ENCODE results near the gene HIP1. TPM values are rescaled to one million over a fixed set of nuclear protein-coding genes. Genes with fewer than 3 reads are reported as not detected.

The HIP1 gene
- total RNA-seq, 1 experiment from 2014 or later: 43.3 TPM

DNA sequence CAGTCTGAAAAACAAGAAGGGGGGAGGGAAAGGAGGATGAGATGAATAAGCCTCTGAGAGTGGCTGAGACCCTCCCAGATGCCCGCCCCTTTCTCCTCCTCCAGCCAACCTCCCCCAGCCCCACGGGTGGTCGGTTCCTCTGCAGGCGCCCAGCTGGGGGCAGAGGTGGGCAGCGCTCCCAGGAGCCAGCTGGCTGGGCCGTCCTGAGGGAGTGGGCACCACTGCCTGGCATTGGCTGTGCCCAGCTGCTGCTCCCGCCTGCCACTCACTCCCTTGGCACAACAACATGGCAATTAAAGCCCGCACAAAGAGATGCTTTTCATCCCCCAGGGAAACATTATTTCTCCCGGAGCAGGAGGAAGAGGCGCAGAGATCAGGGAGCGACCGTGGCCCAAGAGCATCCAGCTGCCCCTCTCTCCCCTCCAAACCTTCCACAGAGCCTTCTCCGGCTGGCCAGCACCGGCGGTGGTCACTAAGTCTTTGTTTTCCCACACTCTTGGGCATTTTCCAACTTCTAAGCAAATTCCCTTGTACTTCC is 139.4 kb downstream of the HIP1 start:
- Histone ChIP-seq H3K27me3 (ENCODE audit: control insufficient read depth, insufficient read depth, low read length) (no peaks in the 10 kb centered on the region), H3K4me3 (ENCODE audit: low read depth in 2 of 2, low read length in 2 of 2) (no peak overlapping the region), H3K36me3 (ENCODE audit: control insufficient read depth, insufficient read depth, low read length) (no peaks in the 10 kb centered on the region), H3K4me1 (ENCODE audit: control insufficient read depth, insufficient read depth, low read length) (peaks cover 16% of the 10 kb centered on the region), H3K9me3 (ENCODE audit: control insufficient read depth, insufficient read depth, low read depth, low read length) (no peaks in the 10 kb centered on the region), H3K27ac (ENCODE audit: low read length) (no peak overlapping the region)
- no peak for TF ChIP-seq POLR2AphosphoS5 (IDR thresholded peaks at IDR 0.05; ENCODE audit: low read depth, low read length)
- CTCF ChIA-PET: no interaction called here
- no TSS peak for BruUV-seq (replicated peaks)
- no peak for DNase-seq (ENCODE audit: low read depth, low spot score)
- in situ Hi-C loops (cut with HindIII; ENCODE audit: low pct_unique_long_range_greater_than_20kb, low sequenced_read_pairs) (no loop called here), intact Hi-C loops (cut with micrococcal nuclease; ENCODE audit: unreplicated experiment) (no loop called here)
- POLR2A ChIA-PET: interaction anchor here (0.6 kb wide), 1 partner anchor 165 kb away, joined by 12 read pairs; no protein-coding TSS in a partner anchor
- no peak for ATAC-seq

DNA sequence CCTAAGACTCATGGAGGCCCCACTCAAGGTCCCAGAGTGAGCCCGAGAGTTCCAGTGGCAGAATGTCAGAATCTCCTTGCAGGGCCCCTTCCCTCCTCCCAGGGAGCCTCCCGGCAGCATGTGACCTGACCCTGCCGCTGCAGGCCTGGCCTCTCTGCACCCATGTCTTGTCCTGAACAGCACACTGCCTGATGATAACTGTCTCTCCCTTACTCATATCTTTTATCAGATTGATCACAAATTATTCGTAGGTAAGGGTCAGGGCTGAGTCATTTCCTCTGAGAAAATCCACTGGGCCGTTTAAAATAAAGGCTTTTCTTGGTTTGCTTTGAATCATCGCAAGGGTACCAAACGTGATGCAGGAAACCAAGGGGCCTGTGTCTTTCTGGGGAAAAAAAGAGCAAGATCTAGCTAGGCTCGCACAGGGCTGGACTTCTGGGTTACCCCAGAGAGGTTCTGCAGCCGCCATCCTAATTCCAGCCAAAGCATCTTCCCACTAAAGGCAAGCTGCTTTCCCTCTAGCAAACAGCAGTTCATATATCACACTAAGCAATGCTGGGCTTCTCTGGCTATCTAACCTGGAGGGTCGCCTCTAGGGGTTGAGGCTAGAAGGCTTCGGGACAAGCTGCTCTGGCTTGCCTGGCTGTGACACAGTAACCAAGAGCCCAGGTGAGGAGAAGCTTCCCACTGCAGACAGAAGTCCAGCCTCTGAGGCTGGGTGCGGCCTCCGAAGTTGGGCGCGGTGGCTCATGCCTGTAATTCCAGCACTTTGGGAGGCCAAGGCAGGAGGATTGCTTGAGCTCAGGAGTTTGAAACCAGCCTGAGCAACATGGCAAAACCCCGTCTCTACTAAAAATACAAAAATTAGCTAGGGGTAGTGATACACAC is 141.8 kb downstream of the HIP1 start:
- no peak for TF ChIP-seq POLR2AphosphoS5 (IDR thresholded peaks at IDR 0.05; ENCODE audit: low read depth, low read length)
- TF ChIP-seq SIN3A (IDR thresholded peaks at IDR 0.05; ENCODE audit: borderline replicate concordance, insufficient read depth, low read depth, low read length): no peak
- TF ChIP-seq, protein P1, sequence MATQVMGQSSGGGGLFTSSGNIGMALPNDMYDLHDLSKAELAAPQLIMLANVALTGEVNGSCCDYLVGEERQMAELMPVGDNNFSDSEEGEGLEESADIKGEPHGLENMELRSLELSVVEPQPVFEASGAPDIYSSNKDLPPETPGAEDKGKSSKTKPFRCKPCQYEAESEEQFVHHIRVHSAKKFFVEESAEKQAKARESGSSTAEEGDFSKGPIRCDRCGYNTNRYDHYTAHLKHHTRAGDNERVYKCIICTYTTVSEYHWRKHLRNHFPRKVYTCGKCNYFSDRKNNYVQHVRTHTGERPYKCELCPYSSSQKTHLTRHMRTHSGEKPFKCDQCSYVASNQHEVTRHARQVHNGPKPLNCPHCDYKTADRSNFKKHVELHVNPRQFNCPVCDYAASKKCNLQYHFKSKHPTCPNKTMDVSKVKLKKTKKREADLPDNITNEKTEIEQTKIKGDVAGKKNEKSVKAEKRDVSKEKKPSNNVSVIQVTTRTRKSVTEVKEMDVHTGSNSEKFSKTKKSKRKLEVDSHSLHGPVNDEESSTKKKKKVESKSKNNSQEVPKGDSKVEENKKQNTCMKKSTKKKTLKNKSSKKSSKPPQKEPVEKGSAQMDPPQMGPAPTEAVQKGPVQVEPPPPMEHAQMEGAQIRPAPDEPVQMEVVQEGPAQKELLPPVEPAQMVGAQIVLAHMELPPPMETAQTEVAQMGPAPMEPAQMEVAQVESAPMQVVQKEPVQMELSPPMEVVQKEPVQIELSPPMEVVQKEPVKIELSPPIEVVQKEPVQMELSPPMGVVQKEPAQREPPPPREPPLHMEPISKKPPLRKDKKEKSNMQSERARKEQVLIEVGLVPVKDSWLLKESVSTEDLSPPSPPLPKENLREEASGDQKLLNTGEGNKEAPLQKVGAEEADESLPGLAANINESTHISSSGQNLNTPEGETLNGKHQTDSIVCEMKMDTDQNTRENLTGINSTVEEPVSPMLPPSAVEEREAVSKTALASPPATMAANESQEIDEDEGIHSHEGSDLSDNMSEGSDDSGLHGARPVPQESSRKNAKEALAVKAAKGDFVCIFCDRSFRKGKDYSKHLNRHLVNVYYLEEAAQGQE (IDR thresholded peaks at IDR 0.05; ENCODE audit: insufficient read depth in 1 of 2, low read depth in 2 of 2, low read length in 1 of 2): no peak
- TF ChIP-seq TCF7L2 (IDR thresholded peaks at IDR 0.05; ENCODE audit: low read depth, low read length): no peak
- Histone ChIP-seq H3K27me3 (ENCODE audit: control insufficient read depth, insufficient read depth, low read length) (no peaks in the 10 kb centered on the region), H3K27ac (ENCODE audit: low read length) (no peak overlapping the region; the same call in 1 of the 2 replicates), H3K4me3 (ENCODE audit: low read depth in 2 of 2, low read length in 2 of 2) (no peak overlapping the region), H3K9me3 (ENCODE audit: control insufficient read depth, insufficient read depth, low read depth, low read length) (no peaks in the 10 kb centered on the region), H3K36me3 (ENCODE audit: control insufficient read depth, insufficient read depth, low read length) (no peaks in the 10 kb centered on the region), H3K4me1 (ENCODE audit: control insufficient read depth, insufficient read depth, low read length) (peaks cover 16% of the 10 kb centered on the region)
- no peak for DNase-seq (ENCODE audit: low read depth, low spot score)
- POLR2A ChIA-PET: no interaction called here
- CTCF ChIA-PET: interaction anchor here (0.6 kb wide), 1 partner anchor 168 kb away, joined by 5 read pairs; no protein-coding TSS in a partner anchor
- ATAC-seq: peak; percentile 85
- in situ Hi-C loops (cut with HindIII; ENCODE audit: low pct_unique_long_range_greater_than_20kb, low sequenced_read_pairs): no loop called here
- no TSS peak for BruUV-seq (replicated peaks)
- intact Hi-C loops (cut with micrococcal nuclease; ENCODE audit: unreplicated experiment): no loop called here

DNA sequence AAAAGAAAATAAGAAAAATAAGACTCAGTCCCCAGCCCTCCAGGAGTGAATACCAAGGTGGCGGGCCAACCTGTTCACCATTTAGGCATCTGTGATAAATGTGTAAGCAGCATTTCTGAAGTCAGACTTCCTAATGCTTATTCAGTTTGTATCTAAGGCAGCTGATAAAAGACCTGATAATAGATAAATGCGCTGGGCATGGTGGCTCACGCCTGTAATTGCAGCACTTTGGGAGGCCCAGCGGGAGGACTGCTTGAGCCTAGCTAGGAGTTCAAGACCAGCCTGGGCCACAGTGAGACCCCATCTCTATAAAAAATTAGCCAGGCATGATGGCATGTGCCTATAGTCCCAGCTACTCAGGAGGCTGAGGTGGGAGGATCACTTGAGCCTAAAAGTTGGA is 143.0 kb downstream of the HIP1 start:
- H3K4me1 ChIP-seq (ENCODE audit: control insufficient read depth, insufficient read depth, low read length): peaks cover 16% of the 10 kb centered on the region
- ChIA-PET CTCF (no interaction called here), POLR2A (no interaction called here)
- H3K27ac ChIP-seq (ENCODE audit: low read length): no peak overlapping the region
- intact Hi-C loops (cut with micrococcal nuclease; ENCODE audit: unreplicated experiment) (no loop called here), in situ Hi-C loops (cut with HindIII; ENCODE audit: low pct_unique_long_range_greater_than_20kb, low sequenced_read_pairs) (no loop called here)
- BruUV-seq (replicated peaks): no TSS peak
- no peaks in the 10 kb centered on the region for H3K27me3 ChIP-seq (ENCODE audit: control insufficient read depth, insufficient read depth, low read length)
- TF ChIP-seq, protein P2, sequence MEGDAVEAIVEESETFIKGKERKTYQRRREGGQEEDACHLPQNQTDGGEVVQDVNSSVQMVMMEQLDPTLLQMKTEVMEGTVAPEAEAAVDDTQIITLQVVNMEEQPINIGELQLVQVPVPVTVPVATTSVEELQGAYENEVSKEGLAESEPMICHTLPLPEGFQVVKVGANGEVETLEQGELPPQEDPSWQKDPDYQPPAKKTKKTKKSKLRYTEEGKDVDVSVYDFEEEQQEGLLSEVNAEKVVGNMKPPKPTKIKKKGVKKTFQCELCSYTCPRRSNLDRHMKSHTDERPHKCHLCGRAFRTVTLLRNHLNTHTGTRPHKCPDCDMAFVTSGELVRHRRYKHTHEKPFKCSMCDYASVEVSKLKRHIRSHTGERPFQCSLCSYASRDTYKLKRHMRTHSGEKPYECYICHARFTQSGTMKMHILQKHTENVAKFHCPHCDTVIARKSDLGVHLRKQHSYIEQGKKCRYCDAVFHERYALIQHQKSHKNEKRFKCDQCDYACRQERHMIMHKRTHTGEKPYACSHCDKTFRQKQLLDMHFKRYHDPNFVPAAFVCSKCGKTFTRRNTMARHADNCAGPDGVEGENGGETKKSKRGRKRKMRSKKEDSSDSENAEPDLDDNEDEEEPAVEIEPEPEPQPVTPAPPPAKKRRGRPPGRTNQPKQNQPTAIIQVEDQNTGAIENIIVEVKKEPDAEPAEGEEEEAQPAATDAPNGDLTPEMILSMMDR (IDR thresholded peaks at IDR 0.05): no peak
- TF ChIP-seq, protein P1 (IDR thresholded peaks at IDR 0.05; ENCODE audit: insufficient read depth in 1 of 2, low read depth in 2 of 2, low read length in 1 of 2): no peak
- TF ChIP-seq SIN3A (IDR thresholded peaks at IDR 0.05; ENCODE audit: borderline replicate concordance, insufficient read depth, low read depth, low read length): no peak
- no peak for TF ChIP-seq TCF7L2 (IDR thresholded peaks at IDR 0.05; ENCODE audit: low read depth, low read length)
- no peaks in the 10 kb centered on the region for H3K36me3 ChIP-seq (ENCODE audit: control insufficient read depth, insufficient read depth, low read length)
- DNase-seq (ENCODE audit: low read depth, low spot score) (no peak), ATAC-seq (no peak)
- no peaks in the 10 kb centered on the region for H3K9me3 ChIP-seq (ENCODE audit: control insufficient read depth, insufficient read depth, low read depth, low read length)
- H3K4me3 ChIP-seq (ENCODE audit: low read depth in 2 of 2, low read length in 2 of 2): no peak overlapping the region
